T47D (cell line): ENCODE measurements around the gene SLC4A1.

ENCODE experiments used
- DNase-seq, 2 experiments: peaks; one replicate each; pipeline versions ENCODE4 v3.0.0 to v3.0.0-alpha.2; 2011 to 2012; ENCODE audit warnings: low read depth in 1 of 2, low spot score in 1 of 2
- JUND ChIP-seq: IDR thresholded peaks from 2 replicates; pipeline ENCODE4 v1.6.1; 2012; ENCODE audit warnings: low read depth
- in situ Hi-C: cut with HindIII; loops from 2 replicates; pipeline ENCODE4 v1.10.0; 2016; ENCODE audit warnings: low sequenced_read_pairs, low pct_unique_long_range_greater_than_20kb

SLC4A1 gene

DNA sequence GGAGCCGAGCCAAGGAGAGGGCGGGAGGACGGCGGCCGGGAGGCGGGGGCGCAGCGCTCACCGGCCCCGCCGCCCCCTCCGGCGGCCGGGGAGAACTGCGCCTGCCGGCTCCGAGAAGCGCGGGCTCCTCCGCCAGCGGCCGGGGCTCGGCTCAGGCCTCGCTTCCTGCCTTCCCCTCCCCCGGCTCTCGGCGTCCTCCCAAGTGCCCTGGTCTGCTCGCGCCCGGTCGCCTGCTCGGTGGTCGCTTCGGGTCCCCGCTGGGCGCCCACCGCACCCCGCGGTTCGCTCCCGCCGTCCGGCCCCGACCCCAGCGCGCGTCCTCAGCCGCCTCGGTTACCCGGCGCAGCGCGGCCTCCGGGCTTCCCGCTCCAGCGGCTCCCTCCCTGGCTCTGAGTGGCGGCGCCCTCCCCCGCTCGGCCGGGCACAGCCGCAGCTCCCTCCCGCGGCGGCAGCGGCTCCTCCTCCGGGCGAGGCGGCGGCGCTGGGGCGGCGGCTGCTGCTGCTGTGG, 48.8 kb downstream of the SLC4A1 start:
- DNase-seq = peak in 1 of 2 experiments; percentile 86
- in situ Hi-C loops = no loop called here
- TF ChIP-seq JUND = no peak

DNA sequence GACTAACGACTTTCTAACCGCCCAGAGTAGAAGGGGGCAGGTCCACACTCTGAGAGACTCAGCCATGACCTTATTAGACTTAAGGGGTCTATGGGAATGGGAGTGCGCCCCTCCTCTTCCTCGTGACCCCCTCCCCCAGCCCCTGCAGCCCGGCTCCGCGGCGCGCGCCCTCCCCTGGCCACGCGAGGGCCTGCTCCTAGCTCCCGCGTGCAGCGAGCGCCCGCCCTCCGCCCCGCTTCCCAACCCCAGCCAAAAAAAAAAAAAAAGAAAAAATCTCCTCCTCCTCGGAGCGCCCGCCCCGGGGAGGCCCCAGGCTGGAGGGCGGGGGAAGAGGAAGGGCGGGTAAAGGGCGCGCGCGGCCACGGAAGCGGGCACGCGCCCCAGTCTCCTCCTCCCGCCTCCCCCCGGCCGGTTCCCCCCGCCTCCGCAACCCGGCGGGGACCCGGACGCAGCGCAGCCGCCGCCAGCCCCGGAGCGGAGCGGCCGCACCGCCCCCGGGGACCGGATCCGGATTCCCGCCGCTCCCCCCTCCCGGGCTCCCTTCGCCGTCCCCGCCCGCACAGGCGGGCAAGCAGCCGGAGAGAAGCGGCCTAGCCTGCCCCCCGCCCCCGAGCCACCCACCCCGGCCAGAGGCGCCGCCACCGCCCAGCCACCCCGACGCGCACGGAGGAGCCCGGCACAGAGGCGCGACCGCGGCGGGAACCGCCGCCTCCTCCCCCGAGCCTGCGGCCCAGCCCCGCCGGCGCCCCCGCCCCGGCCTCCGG, 49.4 kb downstream of the SLC4A1 start:
- in situ Hi-C loops = no loop called here
- TF ChIP-seq JUND = no peak
- peak; percentile 87 to 98 for DNase-seq

GRCh38 chr17:44217738-44218343, 50.1 kb downstream of the SLC4A1 start:
- no peak for DNase-seq
- in situ Hi-C loops = no loop called here
- no peak for TF ChIP-seq JUND

GRCh38 chr17:44216694-44217093, 51.2 kb downstream of the SLC4A1 start:
- TF ChIP-seq JUND = no peak
- DNase-seq = no peak
- in situ Hi-C loops = no loop called here

DNA sequence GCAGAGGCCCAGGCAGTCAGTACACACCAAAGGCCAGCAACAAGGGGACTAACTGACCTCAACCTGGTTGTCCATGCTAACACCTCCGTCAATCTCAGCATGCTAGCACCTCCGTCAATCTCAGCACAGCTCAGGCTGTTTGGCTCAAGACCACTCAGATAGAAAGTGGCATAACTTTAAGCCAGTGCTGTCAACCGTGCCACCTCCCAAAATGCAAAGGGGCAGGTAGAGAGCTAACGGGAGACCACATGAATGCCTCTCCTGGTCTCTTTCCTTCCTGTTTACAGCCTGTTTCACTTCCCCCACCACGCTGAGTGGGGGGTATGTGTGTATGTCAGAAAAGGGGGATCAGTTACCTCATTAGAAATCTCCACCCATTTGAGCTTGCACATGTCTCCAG, 51.8 kb downstream of the SLC4A1 start:
- DNase-seq = no peak
- in situ Hi-C loops = no loop called here
- no peak for TF ChIP-seq JUND

- TF ChIP-seq JUND = no peak
- DNase-seq = no peak
- in situ Hi-C loops = no loop called here
Measured at GRCh38 chr17:44214896-44215295, 53.0 kb downstream of the SLC4A1 start.

GRCh38 chr17:44214230-44214494, 53.8 kb downstream of the SLC4A1 start:
- DNase-seq = no peak
- TF ChIP-seq JUND = no peak
- in situ Hi-C loops = no loop called here

GRCh38 chr17:44213403-44214229, 54.3 kb downstream of the SLC4A1 start:
- no peak for DNase-seq
- in situ Hi-C loops = no loop called here
- TF ChIP-seq JUND = no peak

- no peak for TF ChIP-seq JUND
- DNase-seq = no peak
- in situ Hi-C loops = no loop called here
Measured at GRCh38 chr17:44212507-44213402, 55.2 kb downstream of the SLC4A1 start.

DNA sequence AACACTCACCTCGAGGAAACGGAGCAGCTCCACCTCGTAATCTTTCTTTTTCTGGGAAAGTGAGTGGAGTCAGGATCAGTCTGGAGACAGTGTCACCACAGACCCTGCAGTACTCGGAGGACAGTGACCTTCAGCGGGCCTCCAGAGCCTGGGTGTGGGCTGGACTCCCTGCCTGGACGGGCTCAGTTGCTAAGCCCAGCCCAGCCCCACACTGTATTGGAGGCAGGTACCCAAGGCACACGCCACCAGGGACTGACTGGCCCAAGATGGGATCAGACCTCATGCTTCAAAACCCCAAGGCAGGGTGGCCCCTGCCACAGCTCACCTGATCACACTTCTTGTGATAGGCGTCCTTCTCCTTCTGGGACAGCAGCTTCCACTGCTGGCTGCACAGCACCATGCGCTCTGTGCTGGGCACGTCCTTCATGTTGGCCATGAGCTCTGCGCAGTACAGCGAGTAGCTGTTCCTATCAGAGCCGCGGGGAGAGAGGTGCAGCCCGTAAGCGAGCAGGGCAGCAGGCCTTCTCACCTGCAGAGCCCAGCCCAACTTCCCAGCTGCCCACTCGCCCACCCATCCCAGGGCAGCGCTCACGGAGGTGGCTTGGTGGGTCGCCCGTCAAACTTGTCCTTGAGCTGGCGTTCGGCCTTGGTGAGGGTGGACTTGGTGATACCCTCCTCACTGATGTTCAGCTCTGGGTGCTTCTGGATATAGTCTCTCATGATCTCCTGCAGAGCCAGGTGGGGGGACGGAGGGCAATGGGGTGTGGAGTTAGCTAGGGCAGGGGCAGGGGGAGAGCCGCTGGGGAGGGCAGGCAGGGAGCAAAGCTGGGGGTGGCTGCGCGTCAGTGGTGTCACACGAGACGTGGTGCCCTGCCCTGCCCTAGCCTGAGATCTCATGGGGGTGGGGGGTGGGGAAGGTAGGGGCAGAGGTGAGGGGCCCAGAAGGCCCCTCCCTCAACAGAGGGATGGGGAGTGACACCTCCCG, 56.4 kb downstream of the SLC4A1 start:
- no peak for TF ChIP-seq JUND
- in situ Hi-C loops = no loop called here
- no peak for DNase-seq
